Endothelial cell of umbilical vein (primary cell): ENCODE results near the gene BIRC6.
A peak's percentile ranks its signal among the peaks of the same experiment; 100 is the strongest.

Source experiments
- EZH2 ChIP-seq: IDR thresholded peaks from 2 replicates; pipeline ENCODE4 v1.6.1; 2012; ENCODE audit warnings: borderline replicate concordance, low read depth, mild to moderate bottlenecking, moderate library complexity, low read length, inconsistent platforms; ENCODE audit not compliant: severe bottlenecking
- FOS ChIP-seq: IDR thresholded peaks from 2 replicates; pipeline ENCODE4 v1.6.1; 2011; ENCODE audit warnings: mild to moderate bottlenecking, low read length, moderate library complexity, borderline replicate concordance; ENCODE audit not compliant: insufficient read depth
- GATA2 ChIP-seq: IDR thresholded peaks from 2 replicates; pipeline ENCODE4 v1.7.0; 2011; ENCODE audit warnings: low read depth, mild to moderate bottlenecking, moderate library complexity, mixed read lengths, low read length; ENCODE audit not compliant: insufficient read length, insufficient read depth
- JUN ChIP-seq: IDR thresholded peaks from 2 replicates; pipeline ENCODE4 v1.6.1; 2011; ENCODE audit warnings: borderline replicate concordance, low read depth; ENCODE audit not compliant: insufficient read length, insufficient read depth
- MYC ChIP-seq: IDR thresholded peaks from one replicate; pipeline ENCODE4 v1.6.1; 2011; ENCODE audit warnings: mild to moderate bottlenecking, low read depth, low read length
- POLR2A ChIP-seq: IDR thresholded peaks from 2 replicates; pipeline ENCODE4 v1.6.1; 2012; ENCODE audit warnings: low read depth, mild to moderate bottlenecking, control low read depth, low read length
- POLR2AphosphoS5 ChIP-seq: IDR thresholded peaks from 2 replicates; pipeline ENCODE4 v1.6.1; 2012; ENCODE audit warnings: low read depth, mild to moderate bottlenecking, control low read depth, low read length, moderate library complexity; ENCODE audit not compliant: insufficient read depth
- TF ChIP-seq, protein P1 (sequence below), 2 donors: IDR thresholded peaks; 1 replicate in 1 of 2; 2 replicates in 1 of 2; pipeline ENCODE4 v1.5.1; 2011; ENCODE audit warnings: low read length in 2 of 2, mild to moderate bottlenecking in 2 of 2, moderate library complexity in 2 of 2, control low read depth in 1 of 2, inconsistent platforms in 1 of 2, low read depth in 1 of 2; ENCODE audit not compliant: insufficient read depth in 1 of 2; ENCODE audit errors: extremely low read depth in 1 of 2
- TF ChIP-seq, protein P2 (sequence below): IDR thresholded peaks from 2 replicates; pipeline ENCODE4 v1.6.1; 2011; ENCODE audit not compliant: insufficient read depth, insufficient read length

GRCh38 chr2:32489061-32489460, 132.2 kb downstream of the BIRC6 start:
- no peak for TF ChIP-seq POLR2A
- TF ChIP-seq, protein P1, sequence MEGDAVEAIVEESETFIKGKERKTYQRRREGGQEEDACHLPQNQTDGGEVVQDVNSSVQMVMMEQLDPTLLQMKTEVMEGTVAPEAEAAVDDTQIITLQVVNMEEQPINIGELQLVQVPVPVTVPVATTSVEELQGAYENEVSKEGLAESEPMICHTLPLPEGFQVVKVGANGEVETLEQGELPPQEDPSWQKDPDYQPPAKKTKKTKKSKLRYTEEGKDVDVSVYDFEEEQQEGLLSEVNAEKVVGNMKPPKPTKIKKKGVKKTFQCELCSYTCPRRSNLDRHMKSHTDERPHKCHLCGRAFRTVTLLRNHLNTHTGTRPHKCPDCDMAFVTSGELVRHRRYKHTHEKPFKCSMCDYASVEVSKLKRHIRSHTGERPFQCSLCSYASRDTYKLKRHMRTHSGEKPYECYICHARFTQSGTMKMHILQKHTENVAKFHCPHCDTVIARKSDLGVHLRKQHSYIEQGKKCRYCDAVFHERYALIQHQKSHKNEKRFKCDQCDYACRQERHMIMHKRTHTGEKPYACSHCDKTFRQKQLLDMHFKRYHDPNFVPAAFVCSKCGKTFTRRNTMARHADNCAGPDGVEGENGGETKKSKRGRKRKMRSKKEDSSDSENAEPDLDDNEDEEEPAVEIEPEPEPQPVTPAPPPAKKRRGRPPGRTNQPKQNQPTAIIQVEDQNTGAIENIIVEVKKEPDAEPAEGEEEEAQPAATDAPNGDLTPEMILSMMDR (IDR thresholded peaks at IDR 0.05; ENCODE audit: extremely low read depth in 1 of 2, insufficient read depth in 1 of 2, low read depth in 1 of 2, low read length in 2 of 2), result no peak
- no peak for TF ChIP-seq EZH2
- peak; percentile 37 for TF ChIP-seq POLR2AphosphoS5
- TF ChIP-seq, protein P2, sequence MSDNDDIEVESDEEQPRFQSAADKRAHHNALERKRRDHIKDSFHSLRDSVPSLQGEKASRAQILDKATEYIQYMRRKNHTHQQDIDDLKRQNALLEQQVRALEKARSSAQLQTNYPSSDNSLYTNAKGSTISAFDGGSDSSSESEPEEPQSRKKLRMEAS, result no peak
- no peak for TF ChIP-seq GATA2
- TF ChIP-seq MYC, result no peak
- TF ChIP-seq FOS, result peak; percentile 39
- peak; percentile 3 for TF ChIP-seq JUN
